ENCODE measurements around the gene HLF.

GRCh38 chr17:55299162-55299838 is 34.5 kb downstream of the HLF start:
- TF ChIP-seq, protein P1, sequence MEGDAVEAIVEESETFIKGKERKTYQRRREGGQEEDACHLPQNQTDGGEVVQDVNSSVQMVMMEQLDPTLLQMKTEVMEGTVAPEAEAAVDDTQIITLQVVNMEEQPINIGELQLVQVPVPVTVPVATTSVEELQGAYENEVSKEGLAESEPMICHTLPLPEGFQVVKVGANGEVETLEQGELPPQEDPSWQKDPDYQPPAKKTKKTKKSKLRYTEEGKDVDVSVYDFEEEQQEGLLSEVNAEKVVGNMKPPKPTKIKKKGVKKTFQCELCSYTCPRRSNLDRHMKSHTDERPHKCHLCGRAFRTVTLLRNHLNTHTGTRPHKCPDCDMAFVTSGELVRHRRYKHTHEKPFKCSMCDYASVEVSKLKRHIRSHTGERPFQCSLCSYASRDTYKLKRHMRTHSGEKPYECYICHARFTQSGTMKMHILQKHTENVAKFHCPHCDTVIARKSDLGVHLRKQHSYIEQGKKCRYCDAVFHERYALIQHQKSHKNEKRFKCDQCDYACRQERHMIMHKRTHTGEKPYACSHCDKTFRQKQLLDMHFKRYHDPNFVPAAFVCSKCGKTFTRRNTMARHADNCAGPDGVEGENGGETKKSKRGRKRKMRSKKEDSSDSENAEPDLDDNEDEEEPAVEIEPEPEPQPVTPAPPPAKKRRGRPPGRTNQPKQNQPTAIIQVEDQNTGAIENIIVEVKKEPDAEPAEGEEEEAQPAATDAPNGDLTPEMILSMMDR (IDR thresholded peaks at IDR 0.05; ENCODE audit: insufficient read depth, low read length): no peak
- no peak for TF ChIP-seq REST (IDR thresholded peaks at IDR 0.05; ENCODE audit: insufficient replicate concordance, low read depth)
- TF ChIP-seq POLR2AphosphoS5 (IDR thresholded peaks at IDR 0.05; ENCODE audit: low read depth): no peak
- no peak for TF ChIP-seq GABPA (IDR thresholded peaks at IDR 0.05; ENCODE audit: low read depth)
- TF ChIP-seq SPI1 (IDR thresholded peaks at IDR 0.05; ENCODE audit: borderline replicate concordance, low read depth): no peak
